GM23248 (cell line): ENCODE data around the gene GTF2IRD1. TPM values are rescaled to one million over a fixed set of nuclear protein-coding genes. Genes with fewer than 3 reads are reported as not detected.

ENCODE experiments used
- DNase-seq: peaks from one replicate; pipeline ENCODE4 v3.0.0-alpha.2; 2015
- H2AFZ ChIP-seq: fragments of 200-600 bp; sonication (generic); 2 replicates; pipeline ENCODE4 v1.6.1; 2016; ENCODE audit warnings: antibody characterized with exemption
- H3F3A ChIP-seq: fragments of 200-600 bp; sonication (generic); 2 replicates; pipeline ENCODE4 v1.6.1; 2016; ENCODE audit warnings: mild to moderate bottlenecking, antibody characterized with exemption, mixed run types; ENCODE audit not compliant: insufficient read depth
- H3K27ac ChIP-seq: fragments of 200-600 bp; sonication (generic); 2 replicates; pipeline ENCODE4 v1.5.1; 2016; ENCODE audit warnings: mild to moderate bottlenecking
- H3K27me3 ChIP-seq: fragments of 200-600 bp; sonication (generic); replicated peaks from 2 replicates; pipeline ENCODE4 v1.6.1; 2016; ENCODE audit warnings: mild to moderate bottlenecking; ENCODE audit not compliant: insufficient read depth
- H3K36me3 ChIP-seq: fragments of 200-600 bp; sonication (generic); 2 replicates; pipeline ENCODE4 v1.6.1; 2016; ENCODE audit warnings: low read depth, mild to moderate bottlenecking
- H3K4me1 ChIP-seq: fragments of 200-600 bp; sonication (generic); 2 replicates; pipeline ENCODE4 v1.6.1; 2016; ENCODE audit warnings: mild to moderate bottlenecking; ENCODE audit not compliant: insufficient read depth
- H3K4me2 ChIP-seq: fragments of 200-600 bp; sonication (generic); one replicate; pipeline ENCODE4 v1.6.1; 2016; ENCODE audit warnings: mild to moderate bottlenecking; ENCODE audit not compliant: unreplicated experiment
- H3K4me3 ChIP-seq: fragments of 200-600 bp; sonication (generic); 2 replicates; pipeline ENCODE4 v1.5.1; 2016; ENCODE audit warnings: mild to moderate bottlenecking
- H3K79me2 ChIP-seq: fragments of 200-600 bp; sonication (generic); 2 replicates; pipeline ENCODE4 v1.6.1; 2016; ENCODE audit warnings: mild to moderate bottlenecking; ENCODE audit not compliant: insufficient read depth
- H3K9ac ChIP-seq: fragments of 200-600 bp; sonication (generic); 2 replicates; pipeline ENCODE4 v1.6.1; 2016; ENCODE audit warnings: mild to moderate bottlenecking
- H3K9me2 ChIP-seq: fragments of 200-600 bp; sonication (generic); 2 replicates; pipeline ENCODE4 v1.6.1; 2016; ENCODE audit warnings: mixed run types, mild to moderate bottlenecking, moderate library complexity; ENCODE audit not compliant: insufficient read depth
- H3K9me3 ChIP-seq: fragments of 200-600 bp; sonication (generic); one replicate; pipeline ENCODE4 v1.6.1; 2017; ENCODE audit warnings: low read depth
- H4K20me1 ChIP-seq: fragments of 200-600 bp; sonication (generic); 2 replicates; pipeline ENCODE4 v1.6.0; 2016; ENCODE audit not compliant: insufficient read depth
- EZH2 ChIP-seq: fragments of 200-600 bp; sonication (generic); IDR thresholded peaks from 2 replicates; pipeline ENCODE4 v1.6.1; 2018; ENCODE audit warnings: antibody characterized with exemption, mild to moderate bottlenecking; ENCODE audit not compliant: insufficient read depth, poor library complexity, severe bottlenecking
- EZH2phosphoT487 ChIP-seq: fragments of 200-600 bp; sonication (generic); IDR thresholded peaks from 2 replicates; pipeline ENCODE4 v1.6.1; 2018; ENCODE audit warnings: antibody characterized with exemption, moderate library complexity, mild to moderate bottlenecking, low read depth; ENCODE audit not compliant: insufficient read depth
- WGBS, 2 experiments: methylation state at CpG; one replicate each; pipeline ENCODE4 v1.1.6; 2015 to 2017; ENCODE audit warnings: low lambda C conversion rate in 2 of 2, low coverage in 1 of 2; ENCODE audit errors: missing lambda C conversion rate in 2 of 2; 5-methylcytosine and 5-hydroxymethylcytosine counted together
- in situ Hi-C: fragments of 300-500 bp; cut with MboI; formaldehyde crosslinking; loops from 2 replicates; pipeline ENCODE4 v1.15.0; 2020
- polyA plus RNA-seq: library from polyadenylated mRNA; unstranded; fragments of >200 nt; fragmentation: Nextera tagmentation; extraction: Ambion mirVana; gene quantifications from 2 replicates; pipeline ENCODE4 v1.2.1, GENCODE V29; 2016
- total RNA-seq: library from RNA; depleted of rRNA; stranded (reverse); fragments of >200 nt; shearing (Covaris generic); gene quantifications from 2 replicates; pipeline ENCODE4 v1.2.3, GENCODE V29; 2014

Gene GTF2IRD1
- total and polyA plus RNA-seq, 2 experiments from 2014 or later = 3.7 to 6.6 TPM

- no peaks in the 10 kb centered on the region for H3F3A ChIP-seq
- H3K79me2 ChIP-seq = no peaks in the 10 kb centered on the region
- no peaks in the 10 kb centered on the region for H3K36me3 ChIP-seq
- no peaks in the 10 kb centered on the region for H3K9me3 ChIP-seq
- H3K4me1 ChIP-seq = peaks cover 6% of the 10 kb centered on the region; the same call in 1 of the 2 replicates
- no peak overlapping the region for H3K9ac ChIP-seq
- in situ Hi-C loops = no loop called here
- H3K9me2 ChIP-seq = no peaks in the 10 kb centered on the region
- DNase-seq = no peak
- H2AFZ ChIP-seq = no peak overlapping the region
- H4K20me1 ChIP-seq = no peaks in the 10 kb centered on the region
- no peaks in the 10 kb centered on the region for H3K27me3 ChIP-seq
- WGBS, 2 experiments = 90 to 92% methylated on average over 8 of the region's 8 CpGs
- no peak overlapping the region for H3K4me2 ChIP-seq
- H3K27ac ChIP-seq = no peak overlapping the region
- no peak overlapping the region for H3K4me3 ChIP-seq
- TF ChIP-seq EZH2 (no peak), EZH2phosphoT487 (no peak)
Measured at GRCh38 chr7:74573512-74573911, 119.8 kb downstream of the GTF2IRD1 start.

GRCh38 chr7:74575083-74575784 lies 121.5 kb downstream of the GTF2IRD1 start:
- Histone ChIP-seq H3F3A (no peaks in the 10 kb centered on the region), H3K27ac (peak overlapping the region; percentile 57), H3K9me2 (no peaks in the 10 kb centered on the region), H3K79me2 (no peaks in the 10 kb centered on the region), H3K9ac (0 out of 2 replicates have a peak overlapping the region, but pooled peaks have one; percentile 42), H3K4me3 (no peak overlapping the region), H3K4me1 (peaks cover 11% of the 10 kb centered on the region), H4K20me1 (no peaks in the 10 kb centered on the region), H3K36me3 (no peaks in the 10 kb centered on the region), H3K27me3 (no peaks in the 10 kb centered on the region), H3K9me3 (no peaks in the 10 kb centered on the region), H2AFZ (no peak overlapping the region), H3K4me2 (no peak overlapping the region)
- in situ Hi-C loops = no loop called here
- TF ChIP-seq EZH2 (no peak), EZH2phosphoT487 (no peak)
- 76% methylated on average over 11 of the region's 11 CpGs for WGBS, 2 experiments
- peak; percentile 69 for DNase-seq

GRCh38 chr7:74575811-74576210 lies 122.1 kb downstream of the GTF2IRD1 start:
- 97% methylated on average over 7 of the region's 7 CpGs for WGBS, 2 experiments
- Histone ChIP-seq H3K36me3 (no peaks in the 10 kb centered on the region), H4K20me1 (no peaks in the 10 kb centered on the region), H3K4me1 (peaks cover 17% of the 10 kb centered on the region), H3K4me3 (no peak overlapping the region), H3K9ac (no peak overlapping the region), H3K27me3 (no peaks in the 10 kb centered on the region), H2AFZ (no peak overlapping the region), H3K79me2 (no peaks in the 10 kb centered on the region), H3K27ac (peak overlapping the region; percentile 57; the same call in 1 of the 2 replicates), H3K4me2 (no peak overlapping the region), H3K9me2 (no peaks in the 10 kb centered on the region), H3K9me3 (no peaks in the 10 kb centered on the region), H3F3A (no peaks in the 10 kb centered on the region)
- TF ChIP-seq EZH2 (no peak), EZH2phosphoT487 (no peak)
- in situ Hi-C loops = no loop called here
- DNase-seq = no peak

- peak overlapping the region; percentile 72 for H2AFZ ChIP-seq
- H3K4me2 ChIP-seq = peak overlapping the region; percentile 39
- H3K79me2 ChIP-seq = no peaks in the 10 kb centered on the region
- H3F3A ChIP-seq = no peaks in the 10 kb centered on the region
- H3K9ac ChIP-seq = peak overlapping the region; percentile 24
- DNase-seq = peak; percentile 68
- TF ChIP-seq EZH2 (no peak), EZH2phosphoT487 (no peak)
- H3K9me2 ChIP-seq = no peaks in the 10 kb centered on the region
- peak overlapping the region; percentile 56 for H3K27ac ChIP-seq
- H3K36me3 ChIP-seq = no peaks in the 10 kb centered on the region
- WGBS, 2 experiments = 20 to 25% methylated on average over 20 to 22 of the region's 22 CpGs
- peak overlapping the region; percentile 14; the same call in 1 of the 2 replicates for H3K4me3 ChIP-seq
- peaks cover 17% of the 10 kb centered on the region for H3K4me1 ChIP-seq
- no peaks in the 10 kb centered on the region for H3K9me3 ChIP-seq
- in situ Hi-C loops = loop anchor here (10.0 kb wide), 1 partner anchor 65 kb away; no protein-coding TSS in a partner anchor
- no peaks in the 10 kb centered on the region for H4K20me1 ChIP-seq
- H3K27me3 ChIP-seq = no peaks in the 10 kb centered on the region
Measured at GRCh38 chr7:74579800-74580685, 126.3 kb downstream of the GTF2IRD1 start.
